OCI-LY7 (cell line): ENCODE results near the gene PCBD1. TPM values are rescaled to one million over a fixed set of nuclear protein-coding genes. Genes with fewer than 3 reads are reported as not detected.

Source experiments
- BruUV-seq: library from RNA; stranded (reverse); fragments of 400-500 nt; replicated peaks from 2 replicates; lab custom pipeline; 2021; lab: Mats Ljungman, UMichigan
- CTCF ChIA-PET: fragments of 300-600 bp; sonication (Branson Sonifier 250); formaldehyde crosslinking; loops from one replicate; lab custom pipeline; 2022; ENCODE audit warnings: antibody characterized with exemption; ENCODE audit not compliant: unreplicated experiment; lab: Charles Lee
- POLR2A ChIA-PET: fragments of 300-600 bp; sonication (Branson Sonifier 250); formaldehyde crosslinking; loops from one replicate; lab custom pipeline; 2022; ENCODE audit warnings: antibody characterized with exemption; lab: Charles Lee
- DNase-seq: peaks from one replicate; pipeline ENCODE4 v3.0.0-alpha.2; 2015; ENCODE audit warnings: low spot score
- H2AFZ ChIP-seq: fragments of 200-600 bp; sonication (generic), shearing (Covaris generic); 2 replicates; pipeline ENCODE4 v1.6.1; 2014; ENCODE audit warnings: mild to moderate bottlenecking, antibody characterized with exemption, low read length, moderate library complexity
- H3K27ac ChIP-seq: fragments of 200-600 bp; sonication (generic); 2 replicates; pipeline ENCODE4 v1.5.1; 2014; ENCODE audit warnings: mixed run types, low read depth, mild to moderate bottlenecking, moderate library complexity, low read length, inconsistent platforms; ENCODE audit not compliant: poor library complexity, severe bottlenecking
- H3K36me3 ChIP-seq: fragments of 200-600 bp; sonication (generic); 2 replicates; pipeline ENCODE4 v1.6.1; 2014; ENCODE audit warnings: mild to moderate bottlenecking, antibody characterized with exemption, low read length, moderate library complexity, mixed read lengths; ENCODE audit not compliant: insufficient read depth
- H3K4me1 ChIP-seq: fragments of 200-600 bp; sonication (generic); 2 replicates; pipeline ENCODE4 v1.5.1; 2014; ENCODE audit warnings: mild to moderate bottlenecking, low read length; ENCODE audit not compliant: insufficient read depth, poor library complexity, severe bottlenecking
- H3K4me2 ChIP-seq: fragments of 200-600 bp; sonication (generic); 2 replicates; pipeline ENCODE4 v1.6.1; 2014; ENCODE audit warnings: mild to moderate bottlenecking, low read length
- H3K4me3 ChIP-seq: fragments of 200-600 bp; sonication (generic); 2 replicates; pipeline ENCODE4 v1.5.1; 2014; ENCODE audit warnings: mild to moderate bottlenecking, low read depth, low read length; ENCODE audit not compliant: poor library complexity, severe bottlenecking
- H3K79me2 ChIP-seq: fragments of 200-600 bp; sonication (generic); 2 replicates; pipeline ENCODE4 v1.6.1; 2016; ENCODE audit warnings: low read depth, mild to moderate bottlenecking, low read length, moderate library complexity, mixed read lengths; ENCODE audit not compliant: insufficient read depth
- H3K9me2 ChIP-seq: fragments of 200-600 bp; sonication (generic); 2 replicates; pipeline ENCODE4 v1.6.1; 2016; ENCODE audit warnings: mild to moderate bottlenecking, low read length, mixed read lengths; ENCODE audit not compliant: insufficient read depth
- H3K9me3 ChIP-seq: fragments of 200-600 bp; sonication (generic); 2 replicates; pipeline ENCODE4 v1.6.1; 2014; ENCODE audit warnings: mild to moderate bottlenecking, mixed run types, low read length, mixed read lengths
- H4K20me1 ChIP-seq: fragments of 200-600 bp; sonication (generic); 2 replicates; pipeline ENCODE4 v1.6.1; 2014; ENCODE audit warnings: mild to moderate bottlenecking, antibody characterized with exemption, low read length, moderate library complexity, mixed read lengths; ENCODE audit not compliant: insufficient read depth
- EZH2phosphoT487 ChIP-seq: fragments of 200-600 bp; sonication (generic); IDR thresholded peaks from 2 replicates; pipeline ENCODE4 v1.6.1; 2018; ENCODE audit warnings: low read depth, borderline replicate concordance, mild to moderate bottlenecking, mixed run types, antibody characterized with exemption, low read length, moderate library complexity, mixed read lengths
- intact Hi-C: fragments of 100-400 bp; cut with micrococcal nuclease; formaldehyde crosslinking; loops from one replicate; pipeline ENCODE4 v1.10.0; 2022; ENCODE audit not compliant: unreplicated experiment
- total RNA-seq, 2 experiments: library from RNA; depleted of rRNA in 1 of 2; stranded (reverse); fragments of >200 nt in 1 of 2; shearing (Covaris generic) in 1 of 2; gene quantifications; 2 replicates each; pipeline ENCODE4 v1.2.3, GENCODE V29; 2014 to 2022
- TF ChIP-seq, protein P1 (sequence below): fragments of 200-600 bp; sonication (generic); conservative IDR thresholded peaks from 2 replicates; pipeline ENCODE4 v1.5.1; 2014; ENCODE audit warnings: mild to moderate bottlenecking, antibody characterized with exemption, low read length, moderate library complexity, mixed read lengths

PCBD1 gene
- total RNA-seq, 2 experiments from 2014 or later = 4.9 to 25.4 TPM

DNA sequence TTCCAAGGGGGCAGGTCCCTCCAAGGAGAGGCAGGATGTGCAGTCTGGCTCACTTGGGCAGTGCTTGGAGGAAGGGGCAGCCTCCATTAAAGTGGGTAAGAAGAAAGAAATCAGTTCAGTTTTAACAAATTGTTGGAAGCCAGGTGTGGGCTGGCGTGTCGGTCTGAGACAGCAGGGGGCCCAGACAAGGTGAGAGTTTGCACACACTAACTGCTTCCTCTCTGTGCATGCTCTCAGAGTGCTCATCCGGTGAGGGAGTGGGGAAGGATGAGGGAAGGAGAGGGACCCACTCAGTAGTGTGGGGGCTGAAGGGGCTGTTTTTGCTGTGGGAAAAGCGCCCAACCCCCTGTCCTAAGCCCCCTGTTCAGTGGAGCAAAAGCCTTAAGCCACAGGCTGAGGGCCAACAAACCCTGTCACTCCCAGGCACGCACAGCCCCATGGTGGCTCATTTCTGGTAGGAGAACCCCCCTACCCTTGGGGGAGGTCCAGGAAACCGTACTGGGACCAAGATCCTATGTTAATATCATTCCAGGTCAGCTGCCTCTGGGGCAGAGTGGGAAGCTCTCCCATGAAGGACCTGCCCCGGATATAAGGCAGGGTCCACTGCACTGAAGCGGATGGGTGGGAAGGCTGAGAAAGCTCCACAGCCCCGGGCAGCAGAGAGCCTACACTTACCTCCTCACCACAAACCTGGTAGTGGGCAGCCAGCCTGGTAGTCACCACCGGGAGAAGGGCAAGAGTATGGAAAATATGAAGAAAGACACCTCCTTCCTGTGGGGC lies 5.1 kb upstream of the PCBD1 start:
- no peaks in the 10 kb centered on the region for H3K9me2 ChIP-seq
- ChIA-PET CTCF (interaction anchor here (0.6 kb wide), 1 partner anchor 86 kb away, joined by 3 read pairs; no protein-coding TSS in a partner anchor), POLR2A (interaction anchor here (0.6 kb wide), 1 partner anchor 376 kb away, joined by 3 read pairs; no protein-coding TSS in a partner anchor)
- no TSS peak for BruUV-seq
- no peaks in the 10 kb centered on the region for H4K20me1 ChIP-seq
- no peak overlapping the region for H2AFZ ChIP-seq
- peaks cover 5% of the 10 kb centered on the region for H3K4me1 ChIP-seq
- H3K36me3 ChIP-seq = no peaks in the 10 kb centered on the region
- no peaks in the 10 kb centered on the region for H3K79me2 ChIP-seq
- H3K4me2 ChIP-seq = no peak overlapping the region
- H3K27ac ChIP-seq = no peak overlapping the region
- H3K9me3 ChIP-seq = no peaks in the 10 kb centered on the region
- DNase-seq = no peak
- TF ChIP-seq, protein P1, sequence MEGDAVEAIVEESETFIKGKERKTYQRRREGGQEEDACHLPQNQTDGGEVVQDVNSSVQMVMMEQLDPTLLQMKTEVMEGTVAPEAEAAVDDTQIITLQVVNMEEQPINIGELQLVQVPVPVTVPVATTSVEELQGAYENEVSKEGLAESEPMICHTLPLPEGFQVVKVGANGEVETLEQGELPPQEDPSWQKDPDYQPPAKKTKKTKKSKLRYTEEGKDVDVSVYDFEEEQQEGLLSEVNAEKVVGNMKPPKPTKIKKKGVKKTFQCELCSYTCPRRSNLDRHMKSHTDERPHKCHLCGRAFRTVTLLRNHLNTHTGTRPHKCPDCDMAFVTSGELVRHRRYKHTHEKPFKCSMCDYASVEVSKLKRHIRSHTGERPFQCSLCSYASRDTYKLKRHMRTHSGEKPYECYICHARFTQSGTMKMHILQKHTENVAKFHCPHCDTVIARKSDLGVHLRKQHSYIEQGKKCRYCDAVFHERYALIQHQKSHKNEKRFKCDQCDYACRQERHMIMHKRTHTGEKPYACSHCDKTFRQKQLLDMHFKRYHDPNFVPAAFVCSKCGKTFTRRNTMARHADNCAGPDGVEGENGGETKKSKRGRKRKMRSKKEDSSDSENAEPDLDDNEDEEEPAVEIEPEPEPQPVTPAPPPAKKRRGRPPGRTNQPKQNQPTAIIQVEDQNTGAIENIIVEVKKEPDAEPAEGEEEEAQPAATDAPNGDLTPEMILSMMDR = no peak
- no peak for TF ChIP-seq EZH2phosphoT487
- H3K4me3 ChIP-seq = no peak overlapping the region
- intact Hi-C loops = no loop called here

DNA sequence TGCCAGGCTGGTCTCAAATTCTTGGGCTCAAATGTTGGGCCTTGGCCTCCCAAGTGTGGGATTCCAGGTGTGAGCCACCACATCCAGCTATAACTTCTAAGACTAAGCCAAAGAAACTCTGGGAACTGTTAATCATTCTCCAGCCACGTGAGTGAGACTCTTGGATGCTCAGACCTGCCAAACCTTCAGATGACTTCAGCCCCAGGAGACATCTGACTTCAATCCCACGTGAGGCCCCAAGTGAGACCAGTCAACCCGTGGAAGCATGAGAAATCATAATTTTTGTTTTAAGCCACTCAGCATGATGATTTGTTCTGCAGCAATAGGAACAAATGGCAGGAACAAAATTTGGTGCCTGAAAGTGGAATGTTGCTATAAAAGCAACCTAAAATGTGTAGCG lies 4.3 kb upstream of the PCBD1 start:
- BruUV-seq = no TSS peak
- no peaks in the 10 kb centered on the region for H3K9me2 ChIP-seq
- TF ChIP-seq, protein P1 = no peak
- TF ChIP-seq EZH2phosphoT487 = no peak
- no peak for DNase-seq
- H3K9me3 ChIP-seq = no peaks in the 10 kb centered on the region
- ChIA-PET POLR2A (no interaction called here), CTCF (no interaction called here)
- H3K36me3 ChIP-seq = no peaks in the 10 kb centered on the region
- no peaks in the 10 kb centered on the region for H3K79me2 ChIP-seq
- peaks cover 5% of the 10 kb centered on the region for H3K4me1 ChIP-seq
- no peak overlapping the region for H3K27ac ChIP-seq
- intact Hi-C loops = no loop called here
- no peak overlapping the region for H3K4me3 ChIP-seq
- no peak overlapping the region for H3K4me2 ChIP-seq
- no peak overlapping the region for H2AFZ ChIP-seq
- H4K20me1 ChIP-seq = no peaks in the 10 kb centered on the region

DNA sequence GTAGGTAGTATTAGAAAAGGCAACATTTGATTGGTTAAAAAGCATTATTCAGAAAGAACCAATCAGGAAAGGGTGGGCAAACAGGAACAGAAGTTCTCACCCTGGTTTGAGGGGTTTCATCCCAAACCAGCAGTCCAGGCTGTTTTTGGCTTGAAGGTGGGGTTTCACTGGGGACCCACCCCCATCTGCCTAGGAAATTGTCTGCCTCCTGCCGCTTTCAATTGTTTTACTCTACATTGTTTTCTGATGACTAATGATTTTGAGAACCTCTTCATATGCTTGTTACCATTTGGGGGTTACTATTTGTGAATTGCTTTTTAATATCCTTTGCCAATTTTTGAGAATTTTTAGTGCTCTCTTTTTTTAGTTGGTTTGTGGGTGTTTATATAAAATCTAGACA lies 3.3 kb upstream of the PCBD1 start:
- CTCF ChIA-PET = no interaction called here

More for the DNA sequence above, 3.3 kb upstream of the PCBD1 start:
- Histone ChIP-seq H3K4me2 (no peak overlapping the region), H3K4me3 (no peak overlapping the region), H3K4me1 (peaks cover 5% of the 10 kb centered on the region), H4K20me1 (no peaks in the 10 kb centered on the region), H3K79me2 (no peaks in the 10 kb centered on the region), H3K9me3 (no peaks in the 10 kb centered on the region), H3K36me3 (no peaks in the 10 kb centered on the region), H2AFZ (no peak overlapping the region), H3K27ac (no peak overlapping the region), H3K9me2 (no peaks in the 10 kb centered on the region)
- POLR2A ChIA-PET = no interaction called here
- intact Hi-C loops = no loop called here
- no TSS peak for BruUV-seq
- no peak for DNase-seq
- TF ChIP-seq EZH2phosphoT487 = no peak
- TF ChIP-seq, protein P1 = no peak
